HepG2 (cell line): ENCODE measurements around the gene C11orf24.

Experiments used
- BHLHE40 ChIP-seq: IDR thresholded peaks from 2 replicates; pipeline ENCODE4 v1.6.1; 2011; ENCODE audit warnings: low read length, improper control_type of control experiment
- CTCF ChIP-seq: sonication (generic); formaldehyde crosslinking; IDR thresholded peaks from 2 replicates; pipeline ENCODE4 v1.5.0; 2020; ENCODE audit warnings: mild to moderate bottlenecking, missing genetic modification reagents, moderate library complexity
- FOSL1 ChIP-seq: sonication (generic); formaldehyde crosslinking; IDR thresholded peaks from 2 replicates; pipeline ENCODE4 v1.9.0; 2021; ENCODE audit warnings: missing genetic modification reagents, borderline replicate concordance
- POLR2AphosphoS5 ChIP-seq: IDR thresholded peaks from 2 replicates; pipeline ENCODE4 v1.6.1; 2012; ENCODE audit warnings: low read depth, low read length
- RBAK ChIP-seq: sonication (generic); formaldehyde crosslinking; IDR thresholded peaks from 2 replicates; pipeline ENCODE4 v1.5.1; 2020; ENCODE audit warnings: mild to moderate bottlenecking, missing genetic modification reagents
- SNAI1 ChIP-seq: sonication (generic); formaldehyde crosslinking; IDR thresholded peaks from 2 replicates; pipeline ENCODE4 v1.5.0; 2020; ENCODE audit warnings: mild to moderate bottlenecking, missing genetic modification reagents, borderline replicate concordance

GRCh38 chr11:68276861-68277260, 5.1 kb upstream of the C11orf24 start:
- no peak for TF ChIP-seq SNAI1 (CRISPR knock-in tag)
- TF ChIP-seq CTCF (CRISPR knock-in tag), result no peak
- TF ChIP-seq POLR2AphosphoS5, result no peak
- TF ChIP-seq FOSL1 (CRISPR knock-in tag), result no peak
- no peak for TF ChIP-seq BHLHE40
- TF ChIP-seq RBAK (CRISPR knock-in tag), result no peak
